ENCODE results near the gene MTRF1L. TPM values are rescaled to one million over a fixed set of nuclear protein-coding genes. Genes with fewer than 3 reads are reported as not detected.
A peak's percentile ranks its signal among the peaks of the same experiment; 100 is the strongest.

MTRF1L gene
- total RNA-seq, 1 experiment from 2014 or later: 26.5 TPM

- peak within 1 kb of the TSS; percentile 92 to 98 for H3K4me3 Mint-ChIP-seq
- Histone ChIP-seq H3K9me3 (ENCODE audit: control insufficient read depth, low read depth, low read length) (no peaks in the 10 kb centered on the region), H3T11ph (ENCODE audit: low read length) (no peak within 1 kb of the TSS), H3K4me2 (ENCODE audit: insufficient read depth, insufficient read length, low read length) (peak within 1 kb of the TSS; percentile 95), H2BK20ac (ENCODE audit: low read depth, low read length, poor library complexity, severe bottlenecking) (no peak within 1 kb of the TSS), H4K91ac (ENCODE audit: insufficient read length, low read depth, low read length) (no peak within 1 kb of the TSS), H2AK5ac (ENCODE audit: insufficient read length, low read length) (no peak within 1 kb of the TSS), H2BK12ac (ENCODE audit: insufficient read length, low read depth, low read length) (no peak within 1 kb of the TSS), H3K79me2 (ENCODE audit: insufficient read depth, low read length) (peaks cover 51% of the 10 kb centered on the region; the same call in 1 of the 2 replicates), H3K4ac (ENCODE audit: low read depth, low read length) (no peak within 1 kb of the TSS; the same call in 1 of the 2 replicates), H3K79me1 (ENCODE audit: insufficient read depth, low read depth, low read length, poor library complexity, severe bottlenecking) (peaks cover 2% of the 10 kb centered on the region), H3K27ac (ENCODE audit: insufficient read length, low read depth, low read length) (peak within 1 kb of the TSS; percentile 76), H2BK15ac (ENCODE audit: low read depth, low read length) (no peak within 1 kb of the TSS), H3K9ac (ENCODE audit: extremely low read depth, insufficient read length, low read length) (peak within 1 kb of the TSS; percentile 96), H2BK120ac (ENCODE audit: low read depth, low read length, poor library complexity, severe bottlenecking) (peak within 1 kb of the TSS; percentile 89), H4K8ac (replicated peaks; ENCODE audit: insufficient read length, low read depth, low read length) (no peak within 1 kb of the TSS), H3K18ac (ENCODE audit: insufficient read length, low read depth, low read length) (peak within 1 kb of the TSS; percentile 96), H2AFZ (ENCODE audit: low read length) (peak within 1 kb of the TSS; percentile 86), H3K14ac (ENCODE audit: insufficient read depth, low read length) (peak within 1 kb of the TSS; percentile 97), H3K27me3 (ENCODE audit: insufficient read depth, low read length) (no peaks in the 10 kb centered on the region), H3K23ac (ENCODE audit: insufficient read length, low read depth, low read length) (no peak within 1 kb of the TSS), H4K5ac (ENCODE audit: insufficient read length, low read depth, low read length) (no peak within 1 kb of the TSS), H3K4me1 (ENCODE audit: insufficient read depth, low read length) (no peaks in the 10 kb centered on the region), H2BK5ac (ENCODE audit: insufficient read length, low read length) (no peak within 1 kb of the TSS), H3K56ac (ENCODE audit: insufficient read length, low read depth, low read length) (peak within 1 kb of the TSS; percentile 51), H4K20me1 (ENCODE audit: control insufficient read depth, insufficient read depth, insufficient read length) (no peaks in the 10 kb centered on the region), H3K23me2 (ENCODE audit: insufficient read length, low read depth, low read length, poor library complexity, severe bottlenecking) (peaks cover 9% of the 10 kb centered on the region)
- WGBS (ENCODE audit: extremely low coverage, insufficient read length, low lambda C conversion rate): no CpG with 5 or more reads among the region's 66 CpGs
- TF ChIP-seq, protein P1, sequence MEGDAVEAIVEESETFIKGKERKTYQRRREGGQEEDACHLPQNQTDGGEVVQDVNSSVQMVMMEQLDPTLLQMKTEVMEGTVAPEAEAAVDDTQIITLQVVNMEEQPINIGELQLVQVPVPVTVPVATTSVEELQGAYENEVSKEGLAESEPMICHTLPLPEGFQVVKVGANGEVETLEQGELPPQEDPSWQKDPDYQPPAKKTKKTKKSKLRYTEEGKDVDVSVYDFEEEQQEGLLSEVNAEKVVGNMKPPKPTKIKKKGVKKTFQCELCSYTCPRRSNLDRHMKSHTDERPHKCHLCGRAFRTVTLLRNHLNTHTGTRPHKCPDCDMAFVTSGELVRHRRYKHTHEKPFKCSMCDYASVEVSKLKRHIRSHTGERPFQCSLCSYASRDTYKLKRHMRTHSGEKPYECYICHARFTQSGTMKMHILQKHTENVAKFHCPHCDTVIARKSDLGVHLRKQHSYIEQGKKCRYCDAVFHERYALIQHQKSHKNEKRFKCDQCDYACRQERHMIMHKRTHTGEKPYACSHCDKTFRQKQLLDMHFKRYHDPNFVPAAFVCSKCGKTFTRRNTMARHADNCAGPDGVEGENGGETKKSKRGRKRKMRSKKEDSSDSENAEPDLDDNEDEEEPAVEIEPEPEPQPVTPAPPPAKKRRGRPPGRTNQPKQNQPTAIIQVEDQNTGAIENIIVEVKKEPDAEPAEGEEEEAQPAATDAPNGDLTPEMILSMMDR (conservative IDR thresholded peaks at IDR 0.05): no peak
- peaks cover 22 to 34% (median 22%) of the 10 kb centered on the region in 3 experiments; a peak in 6 of 7 replicates for H3K36me3 Mint-ChIP-seq (ENCODE audit: insufficient read depth in 1 of 3, low read depth in 3 of 3)
- DNase-seq: peak; percentile 98
- H3K4me1 Mint-ChIP-seq: peaks cover 38% of the 10 kb centered on the region in 2 experiments
- no peaks in the 10 kb centered on the region; a peak in 1 of 5 replicates for H3K9me3 Mint-ChIP-seq
- H3K27me3 Mint-ChIP-seq (ENCODE audit: low read depth): no peaks in the 10 kb centered on the region; the same call in 1 of the 2 replicates
- H3K27ac Mint-ChIP-seq: peak within 1 kb of the TSS; percentile 99 to 100 (median 100)
These were observed 19.4 kb downstream of the MTRF1L start, which contains the start of gene FBXO5 for GRCh38 chr6:152982904-152983636. Gene FBXO5 (minus strand): TSS chr6:152983041. CDS start chr6:152982959, 82 bp downstream.

Data from H9 (cell line).